H1 (cell line): Measurements from ENCODE around the gene CPA1. TPM values are rescaled to one million over a fixed set of nuclear protein-coding genes. Genes with fewer than 3 reads are reported as not detected.

Source experiments
- CTCF ChIA-PET: fragments of 300-600 bp; sonication (Branson Sonifier 250); formaldehyde crosslinking; loops from one replicate; lab custom pipeline; 2021; ENCODE audit not compliant: partially characterized antibody; lab: Charles Lee
- POLR2A ChIA-PET: fragments of 300-600 bp; sonication (Branson Sonifier 250); formaldehyde crosslinking; loops from one replicate; lab custom pipeline; 2021; ENCODE audit warnings: inconsistent platforms; ENCODE audit not compliant: partially characterized antibody; lab: Charles Lee
- DNase-seq, 2 experiments: peaks; one replicate each; pipeline versions ENCODE4 v3.0.0 to v3.0.0-alpha.2; 2010 to 2022; ENCODE audit warnings: low spot score in 2 of 2, low read depth in 1 of 2, mixed read lengths in 1 of 2
- FAIRE-seq: peaks from 2 replicates; lab custom pipeline; 2011; peaks lifted over from hg19 to GRCh38; lab: Jason Lieb, UNC
- H2AFZ ChIP-seq: 2 replicates; pipeline ENCODE4 v1.8.1; 2012; ENCODE audit warnings: low read length, inconsistent platforms
- H2AK5ac ChIP-seq: 2 replicates; pipeline ENCODE4 v1.6.1; 2013; ENCODE audit warnings: low read depth, low read length
- H2BK120ac ChIP-seq: replicated peaks from 2 replicates; pipeline ENCODE3; 2013; ENCODE audit warnings: low read depth, low read length, inconsistent platforms
- H2BK12ac ChIP-seq: 2 replicates; pipeline ENCODE4 v1.6.1; 2013; ENCODE audit warnings: low read depth, low read length
- H2BK15ac ChIP-seq: 2 replicates; pipeline ENCODE4 v1.6.1; 2013; ENCODE audit warnings: low read length
- H2BK20ac ChIP-seq: 2 replicates; pipeline ENCODE4 v1.6.1; 2013; ENCODE audit warnings: low read length
- H2BK5ac ChIP-seq: 2 replicates; pipeline ENCODE4 v1.6.1; 2013; ENCODE audit warnings: low read depth, low read length
- H3K14ac ChIP-seq: 2 replicates; pipeline ENCODE4 v1.6.1; 2013; ENCODE audit warnings: inconsistent platforms; ENCODE audit not compliant: insufficient read length
- H3K18ac ChIP-seq: 2 replicates; pipeline ENCODE4 v1.6.1; 2013; ENCODE audit warnings: low read length; ENCODE audit errors: extremely low read depth
- H3K23ac ChIP-seq: 2 replicates; pipeline ENCODE4 v1.6.1; 2013; ENCODE audit warnings: inconsistent platforms; ENCODE audit not compliant: insufficient read length
- H3K23me2 ChIP-seq: 2 replicates; pipeline ENCODE4 v1.6.1; 2013; ENCODE audit warnings: low read depth, low read length
- H3K27ac ChIP-seq: 2 replicates; pipeline ENCODE4 v1.6.1; 2011; ENCODE audit warnings: low read depth, low read length, inconsistent platforms
- H3K27me3 ChIP-seq, 4 experiments: replicated peaks in 1 of 4; 1 replicate in 1 of 4; 2 replicates in 3 of 4; pipeline versions ENCODE4 v1.6.1 to v1.8.1; 2011 to 2013; ENCODE audit warnings: low read length in 3 of 4, mild to moderate bottlenecking in 3 of 4, inconsistent platforms in 2 of 4, mixed read lengths in 2 of 4, moderate library complexity in 1 of 4; ENCODE audit not compliant: control insufficient read depth in 3 of 4, insufficient read depth in 3 of 4; ENCODE audit errors: extremely low read depth in 1 of 4
- H3K36me3 ChIP-seq, 4 experiments: 2 replicates each; pipeline versions ENCODE4 v1.6.1 to v1.8.1; 2011 to 2013; ENCODE audit warnings: mild to moderate bottlenecking in 4 of 4, low read length in 3 of 4, moderate library complexity in 2 of 4, control low read depth in 1 of 4, inconsistent platforms in 1 of 4; ENCODE audit not compliant: insufficient read depth in 4 of 4, control insufficient read depth in 2 of 4
- H3K4ac ChIP-seq: replicated peaks from 2 replicates; pipeline ENCODE3; 2013; ENCODE audit warnings: low read length, low read depth, mixed read lengths, inconsistent platforms; ENCODE audit not compliant: insufficient read length
- H3K4me1 ChIP-seq, 4 experiments: replicated peaks in 1 of 4; 1 replicate in 1 of 4; 2 replicates in 3 of 4; pipeline versions ENCODE4 v1.6.1 to v1.8.1; 2011 to 2013; ENCODE audit warnings: low read length in 3 of 4, inconsistent platforms in 2 of 4, mixed read lengths in 1 of 4; ENCODE audit not compliant: insufficient read depth in 4 of 4, control insufficient read depth in 3 of 4
- H3K4me2 ChIP-seq, 2 experiments: 2 replicates each; pipeline versions ENCODE4 v1.6.1 to v1.8.1; 2011 to 2013; ENCODE audit warnings: low read depth in 2 of 2, low read length in 2 of 2, control low read depth in 1 of 2, inconsistent platforms in 1 of 2, mild to moderate bottlenecking in 1 of 2; ENCODE audit not compliant: insufficient read depth in 1 of 2
- H3K4me3 ChIP-seq, 4 experiments: fragments of 200-600, 300-600 bp in 1 of 4; sonication (generic), shearing (Covaris generic), sonication (Bioruptor Twin) in 1 of 4; 2 replicates each; pipeline versions ENCODE4 v1.5.1 to v1.8.1; 2011 to 2016; ENCODE audit warnings: low read length in 4 of 4, low read depth in 3 of 4, control low read depth in 2 of 4, inconsistent platforms in 2 of 4, mild to moderate bottlenecking in 2 of 4, mixed read lengths in 1 of 4, moderate library complexity in 1 of 4; ENCODE audit not compliant: insufficient read depth in 2 of 4; ENCODE audit errors: extremely low read depth in 1 of 4
- H3K56ac ChIP-seq: replicated peaks from 2 replicates; pipeline ENCODE3; 2013; ENCODE audit warnings: low read depth, mild to moderate bottlenecking, mixed read lengths, low read length, inconsistent platforms; ENCODE audit not compliant: insufficient read length
- H3K79me1 ChIP-seq: 2 replicates; pipeline ENCODE4 v1.6.1; 2013; ENCODE audit warnings: low read depth, low read length, control low read depth
- H3K79me2 ChIP-seq, 2 experiments: 2 replicates each; pipeline versions ENCODE4 v1.6.1 to v1.8.1; 2012 to 2013; ENCODE audit warnings: low read length in 2 of 2, mild to moderate bottlenecking in 2 of 2, inconsistent platforms in 1 of 2; ENCODE audit not compliant: insufficient read depth in 2 of 2, control insufficient read depth in 1 of 2
- H3K9ac ChIP-seq, 4 experiments: replicated peaks in 1 of 4; 1 replicate in 1 of 4; 2 replicates in 3 of 4; pipeline versions ENCODE4 v1.6.1 to v1.8.1; 2011 to 2013; ENCODE audit warnings: low read depth in 3 of 4, low read length in 3 of 4, control low read depth in 2 of 4, mild to moderate bottlenecking in 2 of 4, moderate library complexity in 2 of 4, inconsistent platforms in 1 of 4; ENCODE audit errors: extremely low read depth in 1 of 4
- H3K9me3 ChIP-seq, 2 experiments: 2 replicates each; pipeline versions ENCODE4 v1.6.1 to v1.8.1; 2012 to 2013; ENCODE audit warnings: mild to moderate bottlenecking in 2 of 2, moderate library complexity in 2 of 2, control low read depth in 1 of 2, inconsistent platforms in 1 of 2, low read depth in 1 of 2, low read length in 1 of 2, mixed read lengths in 1 of 2; ENCODE audit not compliant: insufficient read depth in 2 of 2
- H4K20me1 ChIP-seq, 2 experiments: replicated peaks in 1 of 2; 2 replicates each; pipeline versions ENCODE3 to v1.8.1; 2011 to 2013; ENCODE audit warnings: inconsistent platforms in 2 of 2, low read length in 2 of 2, mild to moderate bottlenecking in 1 of 2; ENCODE audit not compliant: insufficient read depth in 2 of 2, control insufficient read depth in 1 of 2
- H4K5ac ChIP-seq: 2 replicates; pipeline ENCODE4 v1.6.1; 2013; ENCODE audit warnings: low read length, low read depth, mixed read lengths, inconsistent platforms; ENCODE audit not compliant: insufficient read length
- H4K8ac ChIP-seq: 2 replicates; pipeline ENCODE4 v1.8.0; 2013; ENCODE audit warnings: mild to moderate bottlenecking, moderate library complexity, low read length, inconsistent platforms; ENCODE audit not compliant: insufficient read depth; ENCODE audit errors: extremely low read depth
- H4K91ac ChIP-seq: replicated peaks from 2 replicates; pipeline ENCODE3; 2013; ENCODE audit warnings: low read length, mixed read lengths, inconsistent platforms; ENCODE audit not compliant: insufficient read length
- CBX8 ChIP-seq: fragments of 300-800, 300-1000 bp; sonication (generic); IDR thresholded peaks from 2 replicates; pipeline ENCODE4 v1.7.1; 2016; ENCODE audit warnings: low read depth, low read length, borderline replicate concordance
- NRF1 ChIP-seq: IDR thresholded peaks from 2 replicates; pipeline ENCODE4 v1.6.1; 2011; ENCODE audit warnings: mild to moderate bottlenecking, low read depth, low read length, improper control_type of control experiment
- ZNF274 ChIP-seq: IDR thresholded peaks from 2 replicates; pipeline ENCODE4 v1.7.0; 2012; ENCODE audit warnings: low read length, borderline replicate concordance; ENCODE audit errors: extremely low read depth
- whole genome bisulfite sequencing, 2 experiments: shearing (Covaris generic) in 1 of 2; methylation state at CpG; one replicate each; pipeline versions ENCODE4 v1.1.6 to v1.1.7; 2013 to 2015; ENCODE audit warnings: low lambda C conversion rate in 2 of 2, mixed read lengths in 2 of 2, inconsistent platforms in 1 of 2, low coverage in 1 of 2, missing lambda C conversion rate in 1 of 2; ENCODE audit not compliant: insufficient replicate concordance in 2 of 2, insufficient coverage in 1 of 2, insufficient read length in 1 of 2; ENCODE audit errors: extremely low coverage in 1 of 2, missing lambda C conversion rate in 1 of 2; 5-methylcytosine and 5-hydroxymethylcytosine counted together
- polyA plus RNA-seq, 7 experiments: library from polyadenylated mRNA; depleted of rRNA in 3 of 7; stranded (reverse) in 5 of 7; unstranded in 2 of 7; fragments of >200 nt in 5 of 7; fragments of 200-250 nt in 2 of 7; gene quantifications; 1 replicate in 5 of 7; 2 replicates in 1 of 7; 4 replicates in 1 of 7; pipeline versions ENCODE4 v1.2.1 to v1.2.3, GENCODE V29; 2011 to 2013; ENCODE audit warnings: missing spikeins in 2 of 7, mixed read lengths in 2 of 7
- total RNA-seq: library from RNA; stranded (reverse); fragmentation: NEBNext Ultra II Directional; extraction: Animal tissue kit (Norgen Biotek cat#: 25700); gene quantifications from 2 replicates; pipeline ENCODE4 v1.2.1, GENCODE V29; 2021

Gene CPA1
- total and polyA plus RNA-seq, 2 of the 8 experiments (the other 6 are each of a cell fraction or from before 2014, with no cell fraction given), result not detected

GRCh38 chr7:130362251-130362816, 18.0 kb upstream of the CPA1 start:
- no peak overlapping the region for H2BK120ac ChIP-seq
- 0 out of 4 replicates have a peak, but pooled peaks cover 0 to 6% of the 10 kb centered on the region in 2 experiments for H3K9me3 ChIP-seq
- CTCF ChIA-PET, result interaction anchor here (0.7 to 11.6 kb wide), 2 partner anchors 17 to 401 kb away, joined by 3 to 59 read pairs; partner anchors contain the start of gene CPA1
- no peak overlapping the region for H3K4me2 ChIP-seq
- H4K91ac ChIP-seq, result no peak overlapping the region
- H3K9ac ChIP-seq, result no peak overlapping the region
- no peak overlapping the region for H3K23ac ChIP-seq
- no peaks in the 10 kb centered on the region for H4K20me1 ChIP-seq
- no peak overlapping the region for H4K8ac ChIP-seq
- no peak overlapping the region for H4K5ac ChIP-seq
- no peak for TF ChIP-seq CBX8
- TF ChIP-seq ZNF274, result no peak
- TF ChIP-seq NRF1, result no peak
- TF ChIP-seq, all 59 proteins: peak for 0
- H3K79me1 ChIP-seq, result no peaks in the 10 kb centered on the region
- H3K14ac ChIP-seq, result no peak overlapping the region
- H2AK5ac ChIP-seq, result no peak overlapping the region
- H3K36me3 ChIP-seq, result no peaks in the 10 kb centered on the region
- no peak overlapping the region for H2BK12ac ChIP-seq
- no peak overlapping the region for H2BK15ac ChIP-seq
- no peak overlapping the region for H2BK20ac ChIP-seq
- no peak overlapping the region for H2BK5ac ChIP-seq
- no peak for FAIRE-seq
- H3K4me3 ChIP-seq, result no peak overlapping the region
- H3K18ac ChIP-seq, result no peak overlapping the region
- DNase-seq, result no peak
- no peak overlapping the region for H2AFZ ChIP-seq
- POLR2A ChIA-PET, result interaction anchor here (1.6 kb wide), 1 partner anchor 17 kb away, joined by 4 read pairs; no protein-coding TSS in a partner anchor
- no peaks in the 10 kb centered on the region for H3K79me2 ChIP-seq
- peaks cover 0 to 6% (median 0%) of the 10 kb centered on the region in 4 experiments; a peak in 1 of 7 replicates for H3K4me1 ChIP-seq
- no peak overlapping the region for H3K27ac ChIP-seq
- H3K4ac ChIP-seq, result no peak overlapping the region
- WGBS, 2 experiments, result 91% methylated on average over 10 of the region's 10 CpGs; no CpG with 5 or more reads in 1 of the 2 experiments
- H3K23me2 ChIP-seq, result no peaks in the 10 kb centered on the region
- no peak overlapping the region for H3K56ac ChIP-seq
- H3K27me3 ChIP-seq, result no peaks in the 10 kb centered on the region; a peak in 1 of 7 replicates
